GM12875 (cell line): ENCODE measurements around the gene MED1.
"Not testable (repeated sequence)": the region's sequence is repeated elsewhere in the genome, so short reads cannot be mapped to it uniquely, and the experiment has no call there.

Source experiments
- H3K4me3 ChIP-seq: one replicate; pipeline ENCODE4 v1.5.1; 2011; ENCODE audit warnings: low read depth, low read length, control low read depth
- TF ChIP-seq, protein P1 (sequence below): IDR thresholded peaks from 2 replicates; pipeline ENCODE4 v1.5.1; 2011; ENCODE audit warnings: low read depth, mild to moderate bottlenecking, control low read depth, inconsistent platforms, low read length, moderate library complexity, borderline replicate concordance; ENCODE audit not compliant: insufficient read depth

MED1 gene, protein sequence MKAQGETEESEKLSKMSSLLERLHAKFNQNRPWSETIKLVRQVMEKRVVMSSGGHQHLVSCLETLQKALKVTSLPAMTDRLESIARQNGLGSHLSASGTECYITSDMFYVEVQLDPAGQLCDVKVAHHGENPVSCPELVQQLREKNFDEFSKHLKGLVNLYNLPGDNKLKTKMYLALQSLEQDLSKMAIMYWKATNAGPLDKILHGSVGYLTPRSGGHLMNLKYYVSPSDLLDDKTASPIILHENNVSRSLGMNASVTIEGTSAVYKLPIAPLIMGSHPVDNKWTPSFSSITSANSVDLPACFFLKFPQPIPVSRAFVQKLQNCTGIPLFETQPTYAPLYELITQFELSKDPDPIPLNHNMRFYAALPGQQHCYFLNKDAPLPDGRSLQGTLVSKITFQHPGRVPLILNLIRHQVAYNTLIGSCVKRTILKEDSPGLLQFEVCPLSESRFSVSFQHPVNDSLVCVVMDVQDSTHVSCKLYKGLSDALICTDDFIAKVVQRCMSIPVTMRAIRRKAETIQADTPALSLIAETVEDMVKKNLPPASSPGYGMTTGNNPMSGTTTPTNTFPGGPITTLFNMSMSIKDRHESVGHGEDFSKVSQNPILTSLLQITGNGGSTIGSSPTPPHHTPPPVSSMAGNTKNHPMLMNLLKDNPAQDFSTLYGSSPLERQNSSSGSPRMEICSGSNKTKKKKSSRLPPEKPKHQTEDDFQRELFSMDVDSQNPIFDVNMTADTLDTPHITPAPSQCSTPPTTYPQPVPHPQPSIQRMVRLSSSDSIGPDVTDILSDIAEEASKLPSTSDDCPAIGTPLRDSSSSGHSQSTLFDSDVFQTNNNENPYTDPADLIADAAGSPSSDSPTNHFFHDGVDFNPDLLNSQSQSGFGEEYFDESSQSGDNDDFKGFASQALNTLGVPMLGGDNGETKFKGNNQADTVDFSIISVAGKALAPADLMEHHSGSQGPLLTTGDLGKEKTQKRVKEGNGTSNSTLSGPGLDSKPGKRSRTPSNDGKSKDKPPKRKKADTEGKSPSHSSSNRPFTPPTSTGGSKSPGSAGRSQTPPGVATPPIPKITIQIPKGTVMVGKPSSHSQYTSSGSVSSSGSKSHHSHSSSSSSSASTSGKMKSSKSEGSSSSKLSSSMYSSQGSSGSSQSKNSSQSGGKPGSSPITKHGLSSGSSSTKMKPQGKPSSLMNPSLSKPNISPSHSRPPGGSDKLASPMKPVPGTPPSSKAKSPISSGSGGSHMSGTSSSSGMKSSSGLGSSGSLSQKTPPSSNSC (N-terminal part only)

GRCh38 chr17:39450847-39451581 is at the start of gene MED1:
TSS of gene MED1 (minus strand) at chr17:39451263. CDS start at chr17:39451062, 201 bp downstream.
- TF ChIP-seq, protein P1, sequence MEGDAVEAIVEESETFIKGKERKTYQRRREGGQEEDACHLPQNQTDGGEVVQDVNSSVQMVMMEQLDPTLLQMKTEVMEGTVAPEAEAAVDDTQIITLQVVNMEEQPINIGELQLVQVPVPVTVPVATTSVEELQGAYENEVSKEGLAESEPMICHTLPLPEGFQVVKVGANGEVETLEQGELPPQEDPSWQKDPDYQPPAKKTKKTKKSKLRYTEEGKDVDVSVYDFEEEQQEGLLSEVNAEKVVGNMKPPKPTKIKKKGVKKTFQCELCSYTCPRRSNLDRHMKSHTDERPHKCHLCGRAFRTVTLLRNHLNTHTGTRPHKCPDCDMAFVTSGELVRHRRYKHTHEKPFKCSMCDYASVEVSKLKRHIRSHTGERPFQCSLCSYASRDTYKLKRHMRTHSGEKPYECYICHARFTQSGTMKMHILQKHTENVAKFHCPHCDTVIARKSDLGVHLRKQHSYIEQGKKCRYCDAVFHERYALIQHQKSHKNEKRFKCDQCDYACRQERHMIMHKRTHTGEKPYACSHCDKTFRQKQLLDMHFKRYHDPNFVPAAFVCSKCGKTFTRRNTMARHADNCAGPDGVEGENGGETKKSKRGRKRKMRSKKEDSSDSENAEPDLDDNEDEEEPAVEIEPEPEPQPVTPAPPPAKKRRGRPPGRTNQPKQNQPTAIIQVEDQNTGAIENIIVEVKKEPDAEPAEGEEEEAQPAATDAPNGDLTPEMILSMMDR: no peak

DNA sequence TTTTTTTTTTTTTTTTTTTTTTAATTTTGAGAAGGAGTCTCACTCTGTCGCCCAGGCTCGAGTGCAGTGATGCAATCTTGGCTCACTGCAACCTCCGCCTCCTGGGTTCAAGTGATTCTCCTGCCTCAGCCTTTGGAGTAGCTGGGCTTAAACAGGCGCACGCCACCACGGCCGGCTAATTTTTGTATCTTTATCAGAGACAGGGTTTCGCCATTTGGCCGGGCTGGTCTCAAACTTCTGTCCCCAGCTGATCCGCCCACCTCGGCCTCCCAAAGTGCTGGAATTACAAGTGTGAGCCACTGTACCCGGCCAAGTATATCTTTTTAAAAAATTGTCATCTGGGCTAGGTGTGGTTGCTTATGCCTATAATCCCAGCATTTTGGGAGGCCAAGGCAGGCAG is 45.9 kb upstream of the MED1 start:
- not testable (repeated sequence) for H3K4me3 ChIP-seq

More at GRCh38 chr17:39450847-39451581, at the start of gene MED1:
- peak within 1 kb of the TSS; percentile 82 for H3K4me3 ChIP-seq

GRCh38 chr17:39487946-39488345 is 36.9 kb upstream of the MED1 start:
- H3K4me3 ChIP-seq: no peak overlapping the region
- TF ChIP-seq, protein P1: no peak

GRCh38 chr17:39487490-39487889 is 36.4 kb upstream of the MED1 start:
- not testable (repeated sequence) for H3K4me3 ChIP-seq

GRCh38 chr17:39486242-39486641 is 35.2 kb upstream of the MED1 start:
- H3K4me3 ChIP-seq: no peak overlapping the region
- TF ChIP-seq, protein P1: no peak

GRCh38 chr17:39485555-39485954 is 34.5 kb upstream of the MED1 start:
- TF ChIP-seq, protein P1: no peak
- no peak overlapping the region for H3K4me3 ChIP-seq

DNA sequence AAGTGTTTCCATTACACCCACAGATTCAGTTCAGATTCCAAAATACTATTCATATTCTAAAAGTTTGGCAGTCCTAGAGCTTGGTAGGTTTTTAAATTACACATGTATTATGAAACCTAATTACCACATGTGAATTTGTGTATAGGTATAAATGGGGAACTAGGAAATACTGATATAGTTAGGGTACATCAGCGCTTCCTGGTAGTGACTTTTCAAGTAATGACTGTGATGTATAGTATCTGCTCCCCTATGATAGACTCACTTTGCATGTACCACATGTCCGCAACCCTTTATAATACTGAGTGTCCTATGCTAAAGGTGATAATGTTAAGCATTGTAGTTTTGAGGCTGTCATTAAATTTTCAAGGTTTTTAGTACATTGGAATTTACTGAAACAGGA is 33.1 kb upstream of the MED1 start:
- TF ChIP-seq, protein P1: no peak
- no peak overlapping the region for H3K4me3 ChIP-seq
